GM18517 (cell line): ENCODE measurements around the gene SEPTIN10.
"Not testable (repeated sequence)": the region's sequence is repeated elsewhere in the genome, so short reads cannot be mapped to it uniquely, and the experiment has no call there.

ENCODE experiments used
- ATAC-seq: cut with Tn5 transposase; IDR thresholded peaks from one replicate; pipeline ENCODE4 v1.9.1; 2021; ENCODE audit warnings: mild to moderate bottlenecking, moderate library complexity; ENCODE audit not compliant: unreplicated experiment

Gene SEPTIN10

GRCh38 chr2:109635426-109636304 lies 21.9 kb upstream of the SEPTIN10 start:
- no peak for ATAC-seq

GRCh38 chr2:109633284-109633961 lies 19.7 kb upstream of the SEPTIN10 start:
- no peak for ATAC-seq

- no peak for ATAC-seq
Measured at GRCh38 chr2:109632158-109632789, 18.5 kb upstream of the SEPTIN10 start.

GRCh38 chr2:109631741-109632140 lies 18.0 kb upstream of the SEPTIN10 start:
- ATAC-seq, result no peak

- no peak for ATAC-seq
Measured at GRCh38 chr2:109630441-109631430, 17.0 kb upstream of the SEPTIN10 start.

- no peak for ATAC-seq
Measured at GRCh38 chr2:109629867-109630266, 16.1 kb upstream of the SEPTIN10 start.

GRCh38 chr2:109628321-109628720 lies 14.6 kb upstream of the SEPTIN10 start:
- not testable (repeated sequence) for ATAC-seq

GRCh38 chr2:109624339-109624738 lies 10.6 kb upstream of the SEPTIN10 start:
- ATAC-seq, result no peak

- no peak for ATAC-seq
Measured at GRCh38 chr2:109623923-109624322, 10.2 kb upstream of the SEPTIN10 start.

- ATAC-seq, result no peak
Measured at GRCh38 chr2:109623297-109623696, 9.5 kb upstream of the SEPTIN10 start.

GRCh38 chr2:109619032-109619615 lies 5.4 kb upstream of the SEPTIN10 start:
- no peak for ATAC-seq

GRCh38 chr2:109616184-109616583 lies 2.4 kb upstream of the SEPTIN10 start:
- no peak for ATAC-seq

- ATAC-seq, result no peak
Measured at GRCh38 chr2:109615637-109616144, 1.9 kb upstream of the SEPTIN10 start.

GRCh38 chr2:109614715-109615636 lies 1.2 kb upstream of the SEPTIN10 start:
- ATAC-seq, result no peak

GRCh38 chr2:109613081-109613921 lies 465 bp downstream of the SEPTIN10 start:
- peak; percentile 37 for ATAC-seq

GRCh38 chr2:109611467-109612095 lies 2.2 kb downstream of the SEPTIN10 start:
- no peak for ATAC-seq

- ATAC-seq, result no peak
Measured at GRCh38 chr2:109609352-109610024, 4.3 kb downstream of the SEPTIN10 start.
